Sigmoid colon (tissue), 7 donors: ENCODE data around the gene MMP25. TPM values are rescaled to one million over a fixed set of nuclear protein-coding genes. Genes with fewer than 3 reads are reported as not detected.
"Not testable (repeated sequence)": the region's sequence is repeated elsewhere in the genome, so short reads cannot be mapped to it uniquely, and the experiment has no call there.

Source experiments
- DNase-seq: peaks from one replicate; pipeline ENCODE4 v3.0.0-alpha.2; 2019
- H3K27ac ChIP-seq, 4 donors: fragments of 200-600 bp; sonication (generic); one replicate each; pipeline ENCODE4 v1.5.1; 2016 to 2019; ENCODE audit warnings: mild to moderate bottlenecking in 1 of 4
- H3K27me3 ChIP-seq, 3 donors: fragments of 200-600 bp; sonication (generic); one replicate each; pipeline ENCODE4 v1.5.1; 2019; ENCODE audit warnings: mild to moderate bottlenecking in 1 of 3
- H3K36me3 ChIP-seq, 4 donors: fragments of 200-600 bp; sonication (generic); one replicate each; pipeline ENCODE4 v1.5.1; 2016 to 2019
- H3K4me1 ChIP-seq, 4 donors: fragments of 200-600 bp; sonication (generic); one replicate each; pipeline ENCODE4 v1.5.1; 2017 to 2019
- H3K4me3 ChIP-seq, 4 donors: fragments of 200-600 bp; sonication (generic); one replicate each; pipeline ENCODE4 v1.5.1; 2017 to 2019; ENCODE audit warnings: mild to moderate bottlenecking in 2 of 4, moderate library complexity in 1 of 4
- H3K9me3 ChIP-seq, 4 donors: fragments of 200-600 bp in 3 of 4; sonication (generic) in 3 of 4; one replicate each; pipeline versions ENCODE4 v1.5.1 to v1.6.1; 2013 to 2019
- EP300 ChIP-seq, 4 donors: sonication (generic); formaldehyde crosslinking; IDR thresholded peaks; one replicate each; pipeline ENCODE4 v1.6.1; 2017; ENCODE audit warnings: antibody characterized with exemption in 4 of 4
- POLR2A ChIP-seq, 2 donors: fragments of 450-650 bp; IDR thresholded peaks; one replicate each; pipeline ENCODE4 v1.6.1; 2016; ENCODE audit warnings: antibody characterized with exemption in 2 of 2, mild to moderate bottlenecking in 2 of 2, moderate library complexity in 2 of 2
- POLR2AphosphoS5 ChIP-seq, 4 donors: sonication (generic); formaldehyde crosslinking; IDR thresholded peaks; one replicate each; pipeline ENCODE4 v1.6.1; 2017; ENCODE audit warnings: antibody characterized with exemption in 4 of 4
- WGBS, 2 donors: extraction: QIAGEN DNeasy Blood & Tissue Kit; methylation state at CpG; one replicate each; pipeline ENCODE4 v1.1.7; 2013; 5-methylcytosine and 5-hydroxymethylcytosine counted together
- intact Hi-C: fragments of 100-400 bp; cut with DNase I; formaldehyde crosslinking; loops from one replicate; pipeline ENCODE4 v1.15.1; 2023
- polyA plus RNA-seq, 3 donors: library from polyadenylated mRNA; stranded (reverse); fragments of 200-250 nt; gene quantifications; one replicate each; pipeline ENCODE4 v1.2.3, GENCODE V29; 2013
- total RNA-seq, 4 donors: library from RNA; depleted of rRNA; stranded (reverse); fragments of >200 nt; gene quantifications; one replicate each; pipeline ENCODE4 v1.1.0, GENCODE V29; 2016
- TF ChIP-seq, protein P1 (sequence below), 4 experiments: fragments of 450-650 bp in 3 of 4; fragments of 200-600 bp in 1 of 4; IDR thresholded peaks; one replicate each; pipeline ENCODE4 v1.5.1; 2016 to 2019; ENCODE audit warnings: antibody characterized with exemption in 4 of 4, mild to moderate bottlenecking in 3 of 4, moderate library complexity in 2 of 4
- donor health status: healthy with polysubstance abuse.
- donor health status: Bipolar disorder and iron deficiency.
- donor health status: healthy.

Gene MMP25
- total and polyA plus RNA-seq, 7 donors, result under 0.01 to 3.7 (median 1.1) TPM; not detected in 1

DNA sequence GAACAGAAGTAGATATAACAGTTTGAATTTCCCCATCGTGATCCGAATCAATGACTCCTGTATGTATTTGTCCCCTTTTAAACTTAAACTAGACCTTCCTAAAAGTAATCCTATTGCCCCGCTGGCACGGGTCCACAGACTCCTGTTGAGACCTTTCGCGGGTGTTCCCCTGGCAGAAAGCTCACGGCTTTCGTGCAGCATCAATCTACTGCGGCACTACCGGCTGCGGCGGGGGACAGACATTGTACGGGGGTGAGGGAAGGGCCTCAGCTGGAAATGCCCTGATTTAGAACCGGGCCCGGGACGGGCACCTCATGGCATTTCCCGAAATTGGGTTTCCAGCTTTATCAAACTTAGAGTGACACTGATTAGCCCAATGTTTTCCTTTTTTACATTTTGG lies 33.7 kb downstream of the MMP25 start:
- intact Hi-C loops, result no loop called here
- WGBS, 2 donors, result 92 to 93% methylated on average over 17 of the region's 17 CpGs
- no peak for DNase-seq

DNA sequence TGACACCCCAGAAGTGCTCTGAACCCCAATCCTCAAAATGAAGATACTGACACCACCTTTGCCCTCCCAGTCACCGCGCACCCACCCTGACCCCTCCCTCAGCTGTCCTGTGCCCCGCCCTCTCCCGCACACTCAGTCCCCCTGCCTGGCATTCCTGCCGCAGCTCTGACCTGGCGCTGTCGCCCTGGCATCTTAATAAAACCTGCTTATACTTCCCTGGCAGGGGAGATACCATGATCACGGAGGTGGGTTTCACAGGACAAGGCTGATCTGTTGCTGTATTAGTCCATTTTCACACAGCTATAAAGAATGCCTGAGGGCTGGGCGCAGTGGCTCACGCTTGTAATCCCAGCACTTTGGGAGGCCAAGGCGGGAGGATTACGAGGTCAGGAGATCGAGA lies 35.6 kb downstream of the MMP25 start:
- H3K4me1 ChIP-seq, H3K27ac ChIP-seq, DNase-seq, H3K4me3 ChIP-seq, H3K27me3 ChIP-seq, intact Hi-C loops, H3K36me3 ChIP-seq, H3K9me3 ChIP-seq: not testable (repeated sequence)
- 60 to 95% methylated on average over 13 of the region's 13 CpGs for WGBS, 2 donors

More for the DNA sequence above, 33.7 kb downstream of the MMP25 start:
- Histone ChIP-seq H3K4me1 (no peaks in the 10 kb centered on the region), H3K4me3 (no peak overlapping the region), H3K9me3 (no peaks in the 10 kb centered on the region), H3K36me3 (no peaks in the 10 kb centered on the region), H3K27me3 (no peaks in the 10 kb centered on the region), H3K27ac (no peak overlapping the region)
- no peak for TF ChIP-seq POLR2A (IDR thresholded peaks at IDR 0.05)
- TF ChIP-seq EP300 (IDR thresholded peaks at IDR 0.05), result no peak
- TF ChIP-seq, protein P1, sequence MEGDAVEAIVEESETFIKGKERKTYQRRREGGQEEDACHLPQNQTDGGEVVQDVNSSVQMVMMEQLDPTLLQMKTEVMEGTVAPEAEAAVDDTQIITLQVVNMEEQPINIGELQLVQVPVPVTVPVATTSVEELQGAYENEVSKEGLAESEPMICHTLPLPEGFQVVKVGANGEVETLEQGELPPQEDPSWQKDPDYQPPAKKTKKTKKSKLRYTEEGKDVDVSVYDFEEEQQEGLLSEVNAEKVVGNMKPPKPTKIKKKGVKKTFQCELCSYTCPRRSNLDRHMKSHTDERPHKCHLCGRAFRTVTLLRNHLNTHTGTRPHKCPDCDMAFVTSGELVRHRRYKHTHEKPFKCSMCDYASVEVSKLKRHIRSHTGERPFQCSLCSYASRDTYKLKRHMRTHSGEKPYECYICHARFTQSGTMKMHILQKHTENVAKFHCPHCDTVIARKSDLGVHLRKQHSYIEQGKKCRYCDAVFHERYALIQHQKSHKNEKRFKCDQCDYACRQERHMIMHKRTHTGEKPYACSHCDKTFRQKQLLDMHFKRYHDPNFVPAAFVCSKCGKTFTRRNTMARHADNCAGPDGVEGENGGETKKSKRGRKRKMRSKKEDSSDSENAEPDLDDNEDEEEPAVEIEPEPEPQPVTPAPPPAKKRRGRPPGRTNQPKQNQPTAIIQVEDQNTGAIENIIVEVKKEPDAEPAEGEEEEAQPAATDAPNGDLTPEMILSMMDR (IDR thresholded peaks at IDR 0.05), result no peak
- no peak for TF ChIP-seq POLR2AphosphoS5 (IDR thresholded peaks at IDR 0.05)

DNA sequence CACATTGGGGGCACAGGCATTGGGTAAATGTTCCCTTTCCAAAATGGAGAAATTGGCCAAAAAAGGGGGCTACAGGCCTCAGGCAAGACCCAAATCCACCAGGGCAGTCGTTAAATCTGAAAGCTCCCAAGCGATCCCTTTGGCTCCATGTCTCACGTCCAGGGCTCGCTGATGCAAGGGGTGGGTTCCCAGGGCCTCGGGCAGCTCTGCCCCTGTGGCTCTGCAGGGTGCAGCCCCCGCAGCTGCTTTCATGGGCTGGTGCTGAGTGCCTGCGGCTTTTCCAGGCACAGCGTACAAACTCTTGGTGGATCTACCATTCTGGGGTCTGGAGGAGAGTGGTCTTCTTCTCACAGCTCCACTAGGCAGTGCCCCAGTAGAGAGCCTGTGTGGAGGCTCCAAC lies 37.0 kb downstream of the MMP25 start:
- H3K4me3 ChIP-seq, H3K27me3 ChIP-seq, intact Hi-C loops, DNase-seq, H3K27ac ChIP-seq, H3K36me3 ChIP-seq, H3K9me3 ChIP-seq, H3K4me1 ChIP-seq: not testable (repeated sequence)
- WGBS, 2 donors, result 94 to 95% methylated on average over 8 of the region's 8 CpGs

GRCh38 chr16:3084491-3084890 lies 38.1 kb downstream of the MMP25 start:
- intact Hi-C loops, result no loop called here
- H3K4me3 ChIP-seq, result no peak overlapping the region
- H3K27ac ChIP-seq, result no peak overlapping the region
- no peak for DNase-seq
- H3K4me1 ChIP-seq, result no peaks in the 10 kb centered on the region
- no peak for TF ChIP-seq POLR2AphosphoS5 (IDR thresholded peaks at IDR 0.05)
- TF ChIP-seq, protein P1 (IDR thresholded peaks at IDR 0.05), result no peak
- no peak for TF ChIP-seq POLR2A (IDR thresholded peaks at IDR 0.05)
- TF ChIP-seq EP300 (IDR thresholded peaks at IDR 0.05), result no peak
- H3K9me3 ChIP-seq, result no peaks in the 10 kb centered on the region
- WGBS, 2 donors, result 84 to 94% methylated on average over 1 of the region's 1 CpG
- no peaks in the 10 kb centered on the region for H3K36me3 ChIP-seq
- H3K27me3 ChIP-seq, result no peaks in the 10 kb centered on the region

DNA sequence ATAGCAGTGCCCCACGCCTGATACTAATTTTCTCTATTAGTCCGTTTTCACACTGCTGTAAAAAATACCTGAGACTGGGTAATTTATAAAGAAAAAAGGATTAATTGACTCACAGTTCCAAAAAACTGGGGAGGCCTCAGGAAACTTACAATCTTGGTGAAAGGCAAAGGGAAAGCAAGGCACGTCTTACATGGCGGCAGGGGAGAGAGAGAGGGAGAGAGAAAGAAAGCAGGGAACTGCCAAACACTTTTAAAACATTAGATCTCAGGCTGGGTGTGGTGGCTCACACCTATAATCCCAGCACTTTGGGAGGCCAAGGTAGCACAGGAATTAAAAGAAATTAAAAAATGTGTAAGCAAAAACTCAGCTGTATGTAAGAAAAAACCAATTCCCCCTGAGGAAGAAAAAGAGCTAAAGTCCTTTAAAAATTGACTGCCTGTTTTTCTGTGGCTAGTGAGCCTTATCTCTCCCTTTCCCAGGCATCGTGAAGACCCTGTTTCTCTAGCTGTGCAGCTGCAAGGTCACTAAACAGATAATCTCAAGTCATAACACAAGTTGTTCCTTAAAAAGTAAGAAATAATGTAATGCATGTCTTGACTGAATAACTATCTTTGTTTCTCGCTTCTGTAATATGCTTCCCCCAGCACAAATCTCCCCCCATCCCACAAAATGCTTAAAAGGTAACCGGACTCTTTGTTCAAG lies 38.8 kb downstream of the MMP25 start:
- intact Hi-C loops, result no loop called here
- no peaks in the 10 kb centered on the region for H3K9me3 ChIP-seq
- H3K36me3 ChIP-seq, result no peaks in the 10 kb centered on the region
- no peaks in the 10 kb centered on the region for H3K27me3 ChIP-seq
- H3K27ac ChIP-seq, result no peak overlapping the region
- no peaks in the 10 kb centered on the region for H3K4me1 ChIP-seq
- DNase-seq, result no peak
- 82% methylated on average over 7 of the region's 7 CpGs for WGBS, 2 donors
- no peak overlapping the region for H3K4me3 ChIP-seq
- TF ChIP-seq POLR2A (IDR thresholded peaks at IDR 0.05) (no peak), POLR2AphosphoS5 (IDR thresholded peaks at IDR 0.05) (no peak), EP300 (IDR thresholded peaks at IDR 0.05) (no peak)
- TF ChIP-seq, protein P1 (IDR thresholded peaks at IDR 0.05), result no peak
